ENCODE results near the gene E2F7.

The E2F7 gene

GRCh38 chr12:77016606-77017005 lies 48.8 kb downstream of the E2F7 start:
- no peak for DNase-seq (ENCODE audit: low read depth)

GRCh38 chr12:77013091-77013490 lies 52.3 kb downstream of the E2F7 start:
- DNase-seq (ENCODE audit: low read depth): no peak

- DNase-seq (ENCODE audit: low read depth): peak; percentile 67
These were observed 54.4 kb downstream of the E2F7 start for GRCh38 chr12:77010691-77011548.

- DNase-seq (ENCODE audit: low read depth): peak; percentile 10
These were observed 57.9 kb downstream of the E2F7 start for GRCh38 chr12:77007476-77007875.

- no peak for DNase-seq (ENCODE audit: low read depth)
These were observed 59.7 kb downstream of the E2F7 start for GRCh38 chr12:77005611-77006098.

GRCh38 chr12:77003914-77004313 lies 61.5 kb downstream of the E2F7 start:
- no peak for DNase-seq (ENCODE audit: low read depth)

- DNase-seq (ENCODE audit: low read depth): no peak
These were observed 62.1 kb downstream of the E2F7 start for GRCh38 chr12:77003246-77003645.

- no peak for DNase-seq (ENCODE audit: low read depth)
These were observed 63.0 kb downstream of the E2F7 start for GRCh38 chr12:77002382-77002781.

- DNase-seq (ENCODE audit: low read depth): no peak
These were observed 64.1 kb downstream of the E2F7 start for GRCh38 chr12:77001276-77001675.

- no peak for DNase-seq (ENCODE audit: low read depth)
These were observed 66.3 kb downstream of the E2F7 start for GRCh38 chr12:76998908-76999556.

GRCh38 chr12:76998386-76998785 lies 67.0 kb downstream of the E2F7 start:
- DNase-seq (ENCODE audit: low read depth): no peak

- no peak for DNase-seq (ENCODE audit: low read depth)
These were observed 68.2 kb downstream of the E2F7 start for GRCh38 chr12:76997011-76997780.

GRCh38 chr12:76990716-76991115 lies 74.7 kb downstream of the E2F7 start:
- DNase-seq (ENCODE audit: low read depth): no peak

- DNase-seq (ENCODE audit: low read depth): no peak
These were observed 80.8 kb downstream of the E2F7 start for GRCh38 chr12:76984566-76984965.

- DNase-seq (ENCODE audit: low read depth): no peak
These were observed 81.9 kb downstream of the E2F7 start for GRCh38 chr12:76983420-76983819.

- no peak for DNase-seq (ENCODE audit: low read depth)
These were observed 85.2 kb downstream of the E2F7 start for GRCh38 chr12:76980196-76980595.

- DNase-seq (ENCODE audit: low read depth): no peak
These were observed 88.5 kb downstream of the E2F7 start for GRCh38 chr12:76976777-76977382.
